ENCODE results near the gene COL8A1. TPM values are rescaled to one million over a fixed set of nuclear protein-coding genes. Genes with fewer than 3 reads are reported as not detected.

COL8A1 gene
- total RNA-seq, 1 experiment from 2014 or later = 0.07 TPM

- TF ChIP-seq, protein P1, sequence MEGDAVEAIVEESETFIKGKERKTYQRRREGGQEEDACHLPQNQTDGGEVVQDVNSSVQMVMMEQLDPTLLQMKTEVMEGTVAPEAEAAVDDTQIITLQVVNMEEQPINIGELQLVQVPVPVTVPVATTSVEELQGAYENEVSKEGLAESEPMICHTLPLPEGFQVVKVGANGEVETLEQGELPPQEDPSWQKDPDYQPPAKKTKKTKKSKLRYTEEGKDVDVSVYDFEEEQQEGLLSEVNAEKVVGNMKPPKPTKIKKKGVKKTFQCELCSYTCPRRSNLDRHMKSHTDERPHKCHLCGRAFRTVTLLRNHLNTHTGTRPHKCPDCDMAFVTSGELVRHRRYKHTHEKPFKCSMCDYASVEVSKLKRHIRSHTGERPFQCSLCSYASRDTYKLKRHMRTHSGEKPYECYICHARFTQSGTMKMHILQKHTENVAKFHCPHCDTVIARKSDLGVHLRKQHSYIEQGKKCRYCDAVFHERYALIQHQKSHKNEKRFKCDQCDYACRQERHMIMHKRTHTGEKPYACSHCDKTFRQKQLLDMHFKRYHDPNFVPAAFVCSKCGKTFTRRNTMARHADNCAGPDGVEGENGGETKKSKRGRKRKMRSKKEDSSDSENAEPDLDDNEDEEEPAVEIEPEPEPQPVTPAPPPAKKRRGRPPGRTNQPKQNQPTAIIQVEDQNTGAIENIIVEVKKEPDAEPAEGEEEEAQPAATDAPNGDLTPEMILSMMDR (IDR thresholded peaks at IDR 0.05 in 2 of 3, conservative IDR thresholded peaks at IDR 0.05 in 1 of 3; ENCODE audit: borderline replicate concordance in 1 of 3, insufficient read depth in 1 of 3, low read depth in 2 of 3, low read length in 2 of 3) = no peak
- TF ChIP-seq ZFX (IDR thresholded peaks at IDR 0.05) = peak; percentile 38; the same call in 1 of the 2 replicates
These were observed 179.2 kb downstream of the COL8A1 start, which contains the start of gene CMSS1 (continued) for GRCh38 chr3:99817437-99818240.

DNA sequence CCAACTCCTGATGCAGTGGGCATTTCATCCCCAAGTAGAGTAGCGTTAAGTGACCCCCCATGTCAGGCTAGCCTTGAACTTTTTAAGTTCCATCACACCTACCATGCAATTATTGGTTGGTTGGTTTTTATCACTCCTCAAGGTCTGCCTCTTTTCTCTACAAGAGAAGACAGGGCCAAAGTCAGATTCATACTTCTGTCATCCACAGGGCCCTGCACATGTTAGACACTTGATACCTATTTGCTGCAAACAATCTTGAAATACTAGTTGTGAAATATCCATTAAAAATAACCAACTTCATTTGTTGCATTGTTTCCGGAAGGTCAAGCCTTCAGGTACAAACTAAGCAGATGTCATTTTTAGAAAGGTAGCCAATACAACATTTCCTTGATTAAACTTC is 180.4 kb downstream of the COL8A1 start:
- H3K4me1 ChIP-seq (ENCODE audit: control insufficient read depth in 1 of 2, insufficient read depth in 2 of 2, low read length in 2 of 2) = peaks cover 5 to 22% of the 10 kb centered on the region in 2 experiments; a peak in 2 of 4 replicates
- DNase-seq (ENCODE audit: low read depth, low spot score) = no peak
- CTCF ChIA-PET = no interaction called here

More for the DNA sequence above, 180.4 kb downstream of the COL8A1 start:
- Histone ChIP-seq H3K9ac (ENCODE audit: low read length) (peak overlapping the region; percentile 70), H3K27me3 (ENCODE audit: insufficient read depth, low read length) (no peaks in the 10 kb centered on the region), H3K27ac (ENCODE audit: low read depth, low read length) (no peak overlapping the region), H3K36me3 (ENCODE audit: control insufficient read depth in 1 of 2, insufficient read depth in 2 of 2, low read length in 2 of 2) (no peaks in the 10 kb centered on the region), H3K4me3 (replicated peaks in 1 of 2; ENCODE audit: low read depth in 1 of 2, low read length in 2 of 2) (peak overlapping the region; percentile 65 to 74), H3K9me2 (ENCODE audit: insufficient read depth) (no peaks in the 10 kb centered on the region), H3K79me2 (ENCODE audit: insufficient read depth, low read length) (peaks cover 46% of the 10 kb centered on the region), H3K9me3 (ENCODE audit: control insufficient read depth in 1 of 2, insufficient read depth in 1 of 2, low read depth in 1 of 2, low read length in 2 of 2) (no peaks in the 10 kb centered on the region), H3K4me2 (ENCODE audit: low read length) (peak overlapping the region; percentile 90), H4K20me1 (ENCODE audit: insufficient read depth) (no peaks in the 10 kb centered on the region), H2AFZ (ENCODE audit: low read depth, low read length, poor library complexity, severe bottlenecking) (no peak overlapping the region)
- intact Hi-C loops (cut with micrococcal nuclease) = no loop called here
- no TSS peak for BruUV-seq (replicated peaks)
- ChIA-PET RAD21 (ENCODE audit: low non-redundant PET in 1 of 2, low total read pairs in 2 of 2, uncharacterized antibody in 2 of 2, unreplicated experiment in 2 of 2) (no interaction called here), POLR2A (no interaction called here)
- TF ChIP-seq CEBPB (IDR thresholded peaks at IDR 0.05; ENCODE audit: low read depth) (no peak), SIN3A (IDR thresholded peaks at IDR 0.05; ENCODE audit: low read depth) (no peak), YY1 (IDR thresholded peaks at IDR 0.05; ENCODE audit: extremely low read depth, insufficient replicate concordance, low read depth, low read length) (no peak), SP1 (IDR thresholded peaks at IDR 0.05; ENCODE audit: low read depth) (no peak)
- ATAC-seq = no peak

Measured in HCT116 (cell line).